A549 (cell line): ENCODE results near the gene DTNB.

Source experiments
- CEBPB ChIP-seq, 2 experiments: fragments of >200 bp in 1 of 2; sonication (Bioruptor Twin) in 1 of 2; formaldehyde crosslinking in 1 of 2; IDR thresholded peaks; 2 replicates each; pipeline ENCODE4 v1.6.1; 2012 to 2016
- CTCF ChIP-seq: fragments of >200 bp; sonication (Bioruptor Twin); formaldehyde crosslinking; IDR thresholded peaks from 3 replicates; pipeline ENCODE4 v1.5.1; 2016
- POLR2A ChIP-seq: IDR thresholded peaks from 2 replicates; pipeline ENCODE4 v1.6.1; 2012; ENCODE audit warnings: mild to moderate bottlenecking, low read length
- RARB ChIP-seq: fragments of 250-450 bp; sonication (Bioruptor Pico); IDR thresholded peaks from 2 replicates; pipeline ENCODE4 v1.8.0; 2021; ENCODE audit warnings: mild to moderate bottlenecking, moderate library complexity
- RCOR1 ChIP-seq: fragments of 150-350 bp; IDR thresholded peaks from 2 replicates; pipeline ENCODE4 v1.6.1; 2014; ENCODE audit warnings: antibody characterized with exemption, low read length, low read depth

GRCh38 chr2:25489631-25490030, 183.7 kb downstream of the DTNB start:
- TF ChIP-seq RARB (CRISPR knock-in tag) (no peak), POLR2A (no peak), CTCF (no peak), CEBPB (IDR thresholded peaks at IDR 0.05) (no peak), RCOR1 (no peak)
